Measurements from ENCODE around the gene ARID3C. TPM values are rescaled to one million over a fixed set of nuclear protein-coding genes. Genes with fewer than 3 reads are reported as not detected.

Gene ARID3C
- total and polyA plus RNA-seq, 4 donors = not detected

DNA sequence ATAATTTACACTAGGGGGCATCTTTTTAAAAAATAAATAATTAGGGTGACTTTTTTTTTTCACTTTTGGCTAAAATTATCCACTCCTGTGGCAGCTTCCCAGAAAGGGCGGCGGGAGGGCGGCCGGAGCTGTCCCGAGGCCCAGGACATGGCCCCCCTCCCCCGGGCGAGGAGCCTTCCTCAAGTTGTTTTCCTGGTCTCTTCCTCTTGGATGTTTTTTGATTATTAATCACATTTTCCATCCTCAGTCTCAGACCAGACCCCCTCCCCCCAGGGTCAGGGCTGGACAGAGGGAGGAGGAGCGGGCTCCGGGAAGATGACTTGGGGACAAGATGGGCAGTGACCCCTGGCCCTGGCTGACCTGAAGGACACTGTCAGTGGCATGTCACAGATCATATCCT lies 34.7 kb downstream of the ARID3C start:
- Histone ChIP-seq H3K4me3 (ENCODE audit: low read length in 2 of 2) (no peak overlapping the region), H3K4me1 (ENCODE audit: control insufficient read depth in 1 of 2, insufficient read depth in 2 of 2, low read length in 2 of 2) (no peaks in the 10 kb centered on the region), H3K36me3 (ENCODE audit: control insufficient read depth in 1 of 2, insufficient read depth in 2 of 2, low read length in 1 of 2) (no peaks in the 10 kb centered on the region), H3K27ac (ENCODE audit: low read depth in 1 of 2, low read length in 2 of 2) (no peak overlapping the region), H3K27me3 (ENCODE audit: control insufficient read depth in 1 of 2, insufficient read depth in 2 of 2, low read length in 1 of 2) (no peaks in the 10 kb centered on the region), H3K9me3 (ENCODE audit: control insufficient read depth, low read length) (no peaks in the 10 kb centered on the region)
- peak in 1 of 2 donors; percentile 60 for DNase-seq
- 25 to 29% methylated on average over 9 of the region's 9 CpGs for WGBS, 2 donors
- ATAC-seq (ENCODE audit: low FRiP score) = no peak
- intact Hi-C loops (cut with DNase I) = loop anchor here in 1 of 2 donors (5.0 to 10.0 kb wide), 2 partner anchors 192 to 259 kb away; no protein-coding TSS in a partner anchor

DNA sequence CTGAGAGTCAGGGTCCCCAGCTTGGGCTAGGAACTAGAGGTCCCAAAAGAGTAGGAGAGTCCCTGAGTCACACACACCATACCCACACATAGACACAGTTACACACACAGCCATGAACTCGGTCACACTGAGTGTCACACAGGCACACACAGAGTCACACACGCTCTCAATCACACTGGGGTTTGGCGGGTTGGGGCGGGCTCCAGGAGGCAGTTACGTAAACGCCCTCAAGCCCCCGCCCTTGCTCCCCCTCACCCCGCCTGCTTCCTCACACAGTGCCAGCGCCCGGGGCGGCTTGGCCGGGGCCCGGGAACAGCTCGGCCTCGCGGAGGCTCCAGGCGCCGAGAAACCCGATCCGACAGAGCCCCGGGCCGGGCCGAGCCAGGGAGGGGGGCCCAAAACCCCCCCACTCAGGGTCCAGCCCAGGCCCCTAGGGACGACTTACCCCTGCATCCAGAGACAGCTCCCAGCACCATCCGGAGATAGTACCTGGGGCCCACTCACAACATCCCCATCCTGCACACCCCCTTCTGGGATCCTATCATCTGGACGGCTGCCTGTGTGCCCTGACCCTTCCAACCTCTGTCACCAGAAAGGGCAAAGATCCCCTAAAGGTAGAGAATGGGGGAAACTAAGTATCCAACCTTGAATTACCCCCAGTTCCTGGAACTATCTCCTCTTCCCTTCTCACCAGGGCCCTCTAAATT lies 35.8 kb downstream of the ARID3C start:
- Histone ChIP-seq H3K27ac (ENCODE audit: low read depth in 1 of 2, low read length in 2 of 2) (no peak overlapping the region), H3K27me3 (ENCODE audit: control insufficient read depth in 1 of 2, insufficient read depth in 2 of 2, low read length in 1 of 2) (no peaks in the 10 kb centered on the region), H3K9me3 (ENCODE audit: control insufficient read depth, low read length) (no peaks in the 10 kb centered on the region), H3K4me3 (ENCODE audit: low read length in 2 of 2) (no peak overlapping the region), H3K4me1 (ENCODE audit: control insufficient read depth in 1 of 2, insufficient read depth in 2 of 2, low read length in 2 of 2) (no peaks in the 10 kb centered on the region), H3K36me3 (ENCODE audit: control insufficient read depth in 1 of 2, insufficient read depth in 2 of 2, low read length in 1 of 2) (no peaks in the 10 kb centered on the region)
- intact Hi-C loops (cut with DNase I) = loop anchor here in 1 of 2 donors (5.0 to 10.0 kb wide), 2 partner anchors 191 to 258 kb away; no protein-coding TSS in a partner anchor
- peak; percentile 80 to 93 for DNase-seq
- peak; percentile 77 for ATAC-seq (ENCODE audit: low FRiP score)
- WGBS, 2 donors = 2 to 3% methylated on average over 23 to 26 of the region's 26 CpGs

DNA sequence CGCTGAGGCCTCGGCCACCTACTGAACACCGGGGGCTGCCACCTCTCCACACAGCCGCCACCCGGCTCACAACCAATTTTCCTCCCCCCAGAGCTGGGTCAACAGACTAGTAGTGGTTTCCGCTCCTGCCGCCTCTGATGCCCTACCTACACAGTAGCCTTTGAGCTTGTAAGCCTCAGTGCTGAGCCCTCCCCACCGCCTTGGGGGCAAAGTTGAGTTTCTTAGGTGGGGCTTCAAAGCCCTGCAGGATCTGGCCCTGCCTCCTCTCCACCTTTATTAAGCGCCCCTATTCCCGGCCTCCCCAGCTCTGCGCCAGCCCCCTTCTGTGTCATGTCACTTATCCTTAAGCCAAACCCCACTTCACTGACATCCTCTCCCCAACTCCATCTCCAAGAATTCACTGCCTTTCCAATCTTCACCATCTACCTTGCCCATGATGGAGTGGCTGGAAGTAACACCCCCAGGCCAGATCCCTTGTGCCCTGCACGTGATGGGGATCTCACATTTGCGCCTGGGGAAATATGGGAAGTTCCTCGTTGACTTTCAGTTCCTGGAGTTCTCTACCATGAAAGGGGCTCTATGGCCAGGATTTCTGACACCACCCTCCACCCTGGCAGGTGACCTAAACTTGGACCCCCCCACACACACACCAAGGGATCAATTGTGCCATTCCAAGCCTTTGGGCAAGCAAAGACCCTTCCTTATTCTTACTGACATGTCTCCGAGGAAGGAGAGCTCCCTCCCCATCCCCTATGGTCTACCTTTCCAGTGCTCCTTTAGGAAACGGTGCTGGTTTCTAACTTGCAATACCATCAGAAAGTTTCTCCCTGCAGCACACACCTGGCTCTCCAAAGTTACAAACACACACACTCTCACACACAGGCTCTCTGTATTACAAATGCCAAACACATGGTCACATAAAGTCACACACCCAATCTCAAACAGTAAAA lies 36.7 kb downstream of the ARID3C start:
- DNase-seq (no peak), ATAC-seq (ENCODE audit: low FRiP score) (no peak)
- Histone ChIP-seq H3K4me3 (ENCODE audit: low read length in 2 of 2) (no peak overlapping the region), H3K9me3 (ENCODE audit: control insufficient read depth, low read length) (no peaks in the 10 kb centered on the region), H3K4me1 (ENCODE audit: control insufficient read depth in 1 of 2, insufficient read depth in 2 of 2, low read length in 2 of 2) (no peaks in the 10 kb centered on the region), H3K27me3 (ENCODE audit: control insufficient read depth in 1 of 2, insufficient read depth in 2 of 2, low read length in 1 of 2) (no peaks in the 10 kb centered on the region), H3K36me3 (ENCODE audit: control insufficient read depth in 1 of 2, insufficient read depth in 2 of 2, low read length in 1 of 2) (no peaks in the 10 kb centered on the region), H3K27ac (ENCODE audit: low read depth in 1 of 2, low read length in 2 of 2) (no peak overlapping the region)
- intact Hi-C loops (cut with DNase I) = loop anchor here (2.0 to 10.0 kb wide), 5 partner anchors 33 to 257 kb away; no protein-coding TSS in a partner anchor
- WGBS, 2 donors = 38 to 42% methylated on average over 16 of the region's 16 CpGs

GRCh38 chr9:34591248-34591916 lies 37.5 kb downstream of the ARID3C start:
- Histone ChIP-seq H3K27me3 (ENCODE audit: control insufficient read depth in 1 of 2, insufficient read depth in 2 of 2, low read length in 1 of 2) (no peaks in the 10 kb centered on the region), H3K9me3 (ENCODE audit: control insufficient read depth, low read length) (no peaks in the 10 kb centered on the region), H3K4me3 (ENCODE audit: low read length in 2 of 2) (peak overlapping the region in 1 of 2 donors; percentile 19), H3K27ac (ENCODE audit: low read depth in 1 of 2, low read length in 2 of 2) (no peak overlapping the region), H3K36me3 (ENCODE audit: control insufficient read depth in 1 of 2, insufficient read depth in 2 of 2, low read length in 1 of 2) (no peaks in the 10 kb centered on the region), H3K4me1 (ENCODE audit: control insufficient read depth in 1 of 2, insufficient read depth in 2 of 2, low read length in 2 of 2) (no peaks in the 10 kb centered on the region)
- intact Hi-C loops (cut with DNase I) = loop anchor here (2.0 to 10.0 kb wide), 5 partner anchors 33 to 257 kb away; no protein-coding TSS in a partner anchor
- 1 to 3% methylated on average over 55 to 60 of the region's 60 CpGs for WGBS, 2 donors
- DNase-seq (peak; percentile 90 to 97), ATAC-seq (ENCODE audit: low FRiP score) (peak; percentile 89)

DNA sequence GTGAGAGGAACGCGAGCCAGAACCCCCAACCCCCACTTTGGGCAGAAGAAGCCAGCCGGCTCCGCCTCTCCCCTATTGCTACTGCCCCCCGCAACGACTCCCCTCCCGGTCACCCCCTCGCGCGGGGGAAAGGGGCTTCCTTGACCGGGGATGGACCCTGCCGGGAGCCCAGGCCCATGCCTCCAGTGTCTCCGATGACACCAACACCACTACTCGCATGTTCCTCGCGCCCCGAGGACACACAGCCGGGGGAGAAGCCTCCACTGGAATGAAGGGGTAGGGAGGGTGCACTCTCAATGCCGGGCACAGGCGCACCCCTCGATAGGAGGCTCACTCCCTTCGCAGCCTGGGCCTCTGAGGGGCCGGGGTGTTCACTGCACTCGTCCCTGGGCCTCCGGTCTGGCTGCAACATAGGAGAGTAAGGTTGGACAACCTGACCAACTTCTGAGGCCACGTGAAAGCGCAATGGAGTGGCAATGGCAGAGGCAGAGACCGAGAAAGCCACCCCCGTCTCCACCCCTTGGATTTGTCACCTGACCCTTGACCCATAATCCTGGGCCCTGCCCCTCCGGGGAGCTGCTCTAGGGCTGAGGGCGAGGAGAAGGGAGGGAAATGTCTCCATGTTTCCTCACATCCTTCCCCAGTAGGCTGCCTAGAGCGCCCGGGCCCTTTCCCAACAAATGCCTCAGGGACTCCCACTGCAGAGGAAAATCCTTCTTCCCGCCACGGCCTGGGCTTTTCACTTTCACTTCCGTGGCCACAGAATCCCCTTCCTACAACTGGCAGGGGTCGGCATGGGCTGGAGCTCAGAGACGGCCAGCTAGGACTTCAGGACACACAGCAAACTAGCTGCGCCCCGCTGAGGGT lies 38.3 kb downstream of the ARID3C start:
- intact Hi-C loops (cut with DNase I) = loop anchor here (2.0 to 10.0 kb wide), 5 partner anchors 32 to 256 kb away; no protein-coding TSS in a partner anchor
- H3K27me3 ChIP-seq (ENCODE audit: control insufficient read depth in 1 of 2, insufficient read depth in 2 of 2, low read length in 1 of 2) = no peaks in the 10 kb centered on the region
- WGBS, 2 donors = 22% methylated on average over 35 to 40 of the region's 40 CpGs
- ATAC-seq (ENCODE audit: low FRiP score) (peak; percentile 15), DNase-seq (peak; percentile 59 to 81)
- H3K9me3 ChIP-seq (ENCODE audit: control insufficient read depth, low read length) = no peaks in the 10 kb centered on the region
- no peaks in the 10 kb centered on the region for H3K36me3 ChIP-seq (ENCODE audit: control insufficient read depth in 1 of 2, insufficient read depth in 2 of 2, low read length in 1 of 2)
- H3K4me1 ChIP-seq (ENCODE audit: control insufficient read depth in 1 of 2, insufficient read depth in 2 of 2, low read length in 2 of 2) = no peaks in the 10 kb centered on the region
- no peak overlapping the region for H3K27ac ChIP-seq (ENCODE audit: low read depth in 1 of 2, low read length in 2 of 2)
- peak overlapping the region in 1 of 2 donors; percentile 19 for H3K4me3 ChIP-seq (ENCODE audit: low read length in 2 of 2)

- Histone ChIP-seq H3K9me3 (ENCODE audit: control insufficient read depth, low read length) (no peaks in the 10 kb centered on the region), H3K4me1 (ENCODE audit: control insufficient read depth in 1 of 2, insufficient read depth in 2 of 2, low read length in 2 of 2) (no peaks in the 10 kb centered on the region), H3K27ac (ENCODE audit: low read depth in 1 of 2, low read length in 2 of 2) (no peak within 1 kb of the TSS), H3K36me3 (ENCODE audit: control insufficient read depth in 1 of 2, insufficient read depth in 2 of 2, low read length in 1 of 2) (no peaks in the 10 kb centered on the region), H3K4me3 (ENCODE audit: low read length in 2 of 2) (peak within 1 kb of the TSS; percentile 38 to 48), H3K27me3 (ENCODE audit: control insufficient read depth in 1 of 2, insufficient read depth in 2 of 2, low read length in 1 of 2) (no peaks in the 10 kb centered on the region)
- ATAC-seq (ENCODE audit: low FRiP score) (peak; percentile 28), DNase-seq (peak in 1 of 2 donors; percentile 86)
- intact Hi-C loops (cut with DNase I) = loop anchor here (2.0 to 10.0 kb wide), 5 partner anchors 31 to 255 kb away; no protein-coding TSS in a partner anchor
- WGBS, 2 donors = 1% methylated on average over 36 to 104 of the region's 104 CpGs
These were observed 39.1 kb downstream of the ARID3C start, which contains the start of gene CNTFR for GRCh38 chr9:34589636-34590380. CNTFR (minus strand) TSS chr9:34589724; CDS start chr9:34568981, 20,743 bp downstream.

All from aorta (tissue), 5 donors.